ENCODE results near the gene MIPOL1.

MIPOL1 gene

GRCh38 chr14:37590428-37591139 lies 392.8 kb downstream of the MIPOL1 start:
- DNase-seq: no peak

DNA sequence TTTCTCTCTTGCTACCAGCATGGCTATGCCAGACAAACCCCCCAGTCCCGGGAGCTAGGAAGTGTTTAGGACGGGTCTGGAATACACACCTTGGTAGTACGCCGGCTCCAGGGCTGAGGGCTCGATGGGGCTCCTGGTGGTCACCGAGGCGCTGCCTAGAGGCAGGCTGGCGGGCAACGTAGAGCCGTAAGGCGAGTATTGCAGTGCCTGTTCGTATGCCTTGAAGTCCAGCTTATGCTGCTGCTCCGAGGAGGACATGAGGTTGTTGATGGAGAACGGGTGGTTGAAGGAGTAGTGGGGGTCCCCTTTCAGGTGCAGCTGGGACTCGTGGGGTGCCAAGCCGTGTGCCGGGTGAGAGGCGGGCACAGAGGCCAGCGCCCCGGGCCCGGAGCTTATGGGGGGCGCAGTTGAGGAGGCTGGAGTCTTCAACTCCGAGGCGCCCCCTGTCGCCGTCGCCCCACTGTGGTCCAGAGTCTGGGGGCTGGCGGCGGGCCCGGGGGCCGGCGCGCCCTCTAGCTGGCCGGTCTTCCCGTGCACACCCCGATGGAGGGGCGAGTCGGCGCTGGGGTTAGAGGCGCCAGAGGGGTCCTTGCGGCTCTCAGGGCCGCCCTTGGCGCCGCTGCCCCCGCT lies 393.7 kb downstream of the MIPOL1 start:
- DNase-seq: no peak

- no peak for DNase-seq
These were observed 394.3 kb downstream of the MIPOL1 start for GRCh38 chr14:37591941-37592481.

GRCh38 chr14:37592482-37593408 lies 395.0 kb downstream of the MIPOL1 start:
- DNase-seq: no peak

GRCh38 chr14:37593511-37594237 lies 395.9 kb downstream of the MIPOL1 start:
- no peak for DNase-seq

GRCh38 chr14:37594238-37594970 lies 396.7 kb downstream of the MIPOL1 start:
- DNase-seq: peak; percentile 19

DNA sequence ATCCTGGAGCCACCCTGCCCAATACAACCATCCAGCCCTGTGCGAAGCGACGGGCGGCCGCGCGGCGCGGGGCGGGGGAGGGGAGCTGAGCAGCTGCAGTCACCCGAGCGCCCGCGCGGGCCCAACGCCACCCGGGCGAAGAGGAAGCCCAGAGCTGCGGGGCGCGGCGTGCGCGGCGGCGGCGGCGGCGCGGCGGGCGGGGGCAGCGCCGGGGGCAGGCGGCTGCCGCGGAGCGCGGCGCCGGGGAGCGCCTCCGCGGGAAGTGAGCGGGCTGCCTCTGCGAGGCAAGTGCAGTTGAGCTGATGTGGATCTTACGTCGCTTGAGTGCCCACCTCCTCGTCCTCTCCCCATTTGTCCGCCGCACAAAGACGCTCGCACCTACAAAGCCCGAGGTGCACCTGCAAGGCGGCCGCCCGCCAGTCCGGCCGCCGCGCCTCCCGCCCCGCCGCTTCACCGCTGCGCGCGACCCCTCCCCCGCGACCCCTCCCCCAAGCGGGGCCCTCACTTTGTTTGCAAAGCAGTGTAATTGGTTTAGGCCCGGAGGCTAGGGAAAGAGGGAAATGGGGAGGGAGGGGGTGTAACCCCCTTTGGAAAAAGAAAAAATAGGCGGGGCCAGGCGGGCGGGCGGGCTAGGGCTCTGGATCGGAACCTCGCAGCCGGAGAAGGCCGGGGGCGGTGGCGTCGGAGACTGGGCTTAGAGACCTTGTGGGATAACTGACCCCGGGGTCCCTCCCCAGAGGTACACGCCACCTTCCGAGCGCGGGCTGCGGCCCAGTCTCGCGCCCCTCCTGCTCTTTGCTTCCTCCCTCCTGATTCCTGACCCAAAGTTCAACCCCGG lies 397.5 kb downstream of the MIPOL1 start, which contains the start of the genes FOXA1 and TTC6:
Gene FOXA1 (minus strand): TSS at position 279 of the 838 bp plus-strand sequence. CDS start 277 bp downstream, at position 2.
Gene TTC6 (plus strand): TSS at position 659 of the 838 bp plus-strand sequence. CDS start 26,436 bp downstream, outside the sequence.
- DNase-seq: no peak

DNA sequence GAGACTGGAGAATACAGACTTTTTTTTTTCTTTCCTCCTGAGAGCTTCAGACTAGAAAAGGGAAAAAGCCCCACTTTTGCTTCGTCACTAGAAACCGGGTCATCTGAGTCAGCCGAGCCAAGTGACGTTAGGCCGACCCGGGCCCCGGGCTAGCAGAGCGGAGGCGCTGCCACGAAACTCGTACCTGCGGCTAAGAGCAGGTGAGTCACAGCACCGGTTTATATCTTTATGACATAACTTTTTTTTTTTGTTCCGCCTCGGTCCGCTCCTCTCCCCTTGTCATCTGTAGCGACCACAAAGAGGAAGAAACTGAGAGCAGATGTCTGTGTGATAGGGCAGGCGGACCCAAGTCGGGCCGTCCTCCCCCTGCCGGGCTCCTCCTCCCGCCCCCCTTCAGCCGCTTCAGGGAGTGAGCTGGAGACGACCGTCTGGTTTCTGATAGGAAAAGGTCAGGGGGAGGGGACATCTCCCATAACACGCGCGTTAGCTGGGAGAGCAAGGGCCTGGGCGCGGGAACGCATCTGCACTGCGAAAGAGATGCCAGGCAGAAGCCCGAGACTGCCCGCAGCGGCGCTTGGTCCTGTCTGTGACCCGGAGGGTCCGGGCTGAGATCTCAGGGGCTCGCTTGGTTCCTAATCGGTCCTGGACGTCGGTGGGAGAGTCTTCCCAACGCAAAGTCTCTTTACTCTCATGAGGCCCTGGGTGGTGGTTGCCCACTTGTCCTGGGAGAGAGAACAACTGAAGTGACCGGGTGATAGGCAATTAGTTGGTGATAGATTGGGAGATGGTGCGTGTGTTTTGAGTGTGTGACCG lies 398.3 kb downstream of the MIPOL1 start:
- peak; percentile 76 for DNase-seq

DNA sequence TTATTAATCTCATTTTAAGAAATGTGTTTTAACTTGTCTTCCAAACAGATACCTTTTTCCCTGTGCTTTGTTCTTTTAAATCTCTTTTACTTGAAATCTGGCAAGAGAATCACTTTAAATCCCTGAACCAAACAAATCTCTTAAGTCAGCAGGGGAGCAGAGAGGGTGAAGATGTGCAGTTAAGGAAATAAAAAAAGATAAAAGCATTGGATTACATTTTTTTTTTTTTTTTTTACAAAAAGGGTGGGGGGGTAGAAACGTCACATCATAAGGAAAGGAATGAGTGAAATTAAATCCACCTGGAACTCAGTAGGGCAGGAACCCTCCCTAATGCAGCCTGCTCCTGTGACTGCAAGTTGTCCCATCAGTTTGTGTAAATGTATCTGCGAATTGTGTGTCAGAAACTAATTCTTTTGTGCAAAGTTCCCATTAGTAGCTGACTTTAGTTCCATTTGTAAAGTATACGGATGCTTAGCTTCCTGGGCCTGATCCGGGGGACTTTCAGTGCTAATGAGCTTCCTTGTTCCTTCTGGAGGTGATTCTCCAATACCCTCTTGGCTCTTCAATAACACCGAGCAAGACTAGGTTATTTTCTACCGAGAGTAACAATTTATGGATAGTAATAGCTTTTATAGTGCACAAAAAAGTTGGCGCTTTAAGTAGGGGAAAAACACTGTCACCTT lies 399.2 kb downstream of the MIPOL1 start:
- DNase-seq: no peak

DNA sequence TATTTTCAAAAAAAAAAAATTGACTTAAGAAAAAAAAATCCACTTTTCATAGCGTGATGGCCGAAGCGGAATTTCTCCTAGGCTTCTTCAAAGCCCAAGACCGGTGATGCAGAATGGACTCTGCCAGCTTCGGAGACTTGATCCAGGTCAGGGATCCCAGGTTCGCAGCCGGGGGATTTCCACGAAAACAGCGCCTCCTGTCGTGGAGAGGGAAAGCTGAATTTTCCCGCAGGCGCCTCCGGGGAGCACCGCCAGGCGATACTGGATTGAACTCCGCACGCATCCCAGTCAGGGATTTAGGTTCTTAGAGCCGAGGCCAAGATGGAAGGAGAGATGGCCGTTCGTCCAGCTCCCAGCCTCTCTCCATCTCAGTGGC lies 399.8 kb downstream of the MIPOL1 start:
- DNase-seq: no peak

DNA sequence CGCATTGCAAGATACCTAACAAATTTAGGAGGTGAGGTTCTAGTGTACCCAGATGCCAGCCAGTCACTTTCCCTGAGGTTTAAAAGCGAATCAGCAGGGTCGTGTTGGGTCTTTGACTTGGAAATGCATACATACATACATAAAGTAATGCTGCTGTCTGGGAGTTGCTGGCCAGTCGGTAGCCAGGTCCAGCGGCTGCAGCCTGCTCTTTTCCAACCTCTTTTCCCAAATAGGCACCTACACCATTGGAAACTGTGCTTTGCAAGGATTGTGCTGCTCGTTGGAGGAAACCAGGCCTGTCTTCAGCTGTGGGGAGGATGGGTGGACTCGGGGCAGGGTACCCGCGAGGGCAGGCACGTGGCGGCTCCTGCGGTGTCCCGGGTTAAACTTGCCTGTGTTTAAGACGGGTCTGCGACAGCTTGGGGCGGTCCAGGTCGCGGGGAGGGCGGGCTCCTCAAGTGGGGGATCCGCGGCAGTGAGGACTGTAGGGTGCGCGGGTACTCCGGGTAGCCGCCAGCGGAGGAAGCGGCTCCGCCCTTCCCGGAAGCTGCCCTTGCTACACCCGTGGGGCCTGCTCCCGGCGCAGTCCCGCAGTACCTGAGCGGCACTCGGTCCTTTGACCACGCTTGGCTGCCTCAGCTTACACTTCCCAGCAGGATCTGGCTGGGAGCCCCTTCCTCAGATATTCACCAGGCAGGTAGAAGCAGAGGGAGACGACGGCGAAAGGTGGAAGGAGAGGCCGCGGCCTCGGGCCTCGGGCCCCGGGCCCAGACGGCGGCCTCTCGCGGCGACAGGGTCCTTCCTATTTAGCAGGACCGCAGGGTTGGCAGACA lies 400.4 kb downstream of the MIPOL1 start:
- DNase-seq: no peak

GRCh38 chr14:37598747-37599506 lies 401.2 kb downstream of the MIPOL1 start:
- DNase-seq: no peak

DNA sequence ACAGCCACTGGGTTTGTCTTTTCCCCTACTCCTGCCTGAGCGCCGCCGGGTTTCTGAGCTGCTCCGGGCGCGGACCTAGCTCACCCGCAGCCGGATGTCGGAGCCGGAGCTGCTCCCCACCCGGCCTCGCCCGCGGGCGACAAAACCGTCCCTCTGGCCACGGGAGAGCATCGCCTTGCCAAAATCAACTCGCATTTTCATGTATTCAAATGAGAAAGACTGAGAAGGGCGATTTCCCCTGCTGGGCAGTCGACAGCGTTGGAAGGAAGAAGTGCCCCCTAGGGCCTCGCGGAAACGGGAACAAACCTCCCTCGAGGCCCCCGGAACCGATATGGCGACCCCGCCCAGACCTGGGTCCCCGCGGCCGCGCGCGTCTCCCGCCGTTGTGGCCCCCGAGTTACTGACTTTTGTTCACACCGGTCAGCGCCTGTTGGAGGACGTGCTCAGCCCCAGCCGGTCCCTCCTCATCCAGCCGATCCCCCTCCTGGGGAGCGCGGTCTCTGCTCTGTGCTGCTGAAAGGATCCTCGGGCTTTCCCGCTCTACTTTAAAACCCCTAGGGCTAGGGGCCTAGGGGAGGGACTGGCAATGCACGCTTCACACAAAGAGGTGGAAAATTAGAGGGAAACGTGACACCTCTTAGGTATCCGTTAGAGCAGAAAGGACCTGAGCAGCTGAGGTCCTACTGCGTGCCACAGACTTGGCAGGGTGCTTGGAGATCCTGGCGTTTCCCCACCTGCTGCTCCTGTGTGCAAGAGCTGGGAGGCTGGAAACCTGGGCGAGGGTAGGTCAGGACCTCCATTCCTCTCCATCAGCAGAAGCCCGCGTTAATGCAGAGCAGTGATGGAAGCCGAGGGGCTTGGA lies 402.0 kb downstream of the MIPOL1 start:
- no peak for DNase-seq

- no peak for DNase-seq
These were observed 403.4 kb downstream of the MIPOL1 start for GRCh38 chr14:37600880-37601741.

DNA sequence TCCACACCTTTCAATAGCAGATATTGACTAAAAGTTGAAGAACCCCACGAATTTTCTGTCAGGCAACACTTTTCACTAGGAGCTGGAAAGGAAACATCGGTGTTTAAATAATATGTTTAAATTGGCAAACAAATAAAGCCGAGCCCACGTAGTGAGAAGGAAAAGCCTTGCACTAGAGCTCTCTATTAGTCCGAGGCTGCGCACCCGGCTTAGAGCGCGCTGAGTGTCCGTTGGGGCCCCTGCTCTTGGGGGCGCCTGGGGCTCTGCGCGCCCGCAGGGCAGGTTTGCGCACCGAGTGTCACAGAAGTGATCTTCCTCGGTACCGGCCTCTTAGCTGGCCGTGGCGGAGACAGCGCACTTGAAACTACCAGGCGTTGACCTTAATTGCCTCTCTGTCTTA lies 404.1 kb downstream of the MIPOL1 start:
- no peak for DNase-seq
